Fibroblast of the aortic adventitia (primary cell): ENCODE measurements around the gene GATAD1. TPM values are rescaled to one million over a fixed set of nuclear protein-coding genes. Genes with fewer than 3 reads are reported as not detected.
"Not testable (repeated sequence)": the region's sequence is repeated elsewhere in the genome, so short reads cannot be mapped to it uniquely, and the experiment has no call there.

ENCODE experiments used
- DNase-seq: peaks from one replicate; pipeline ENCODE4 v3.0.0-alpha.2; 2010; ENCODE audit warnings: low read depth
- H3K4me3 ChIP-seq: 2 replicates; pipeline ENCODE4 v1.5.1; 2011; ENCODE audit warnings: low read depth, mild to moderate bottlenecking, control low read depth, low read length, moderate library complexity
- CTCF ChIP-seq: IDR thresholded peaks from 2 replicates; pipeline ENCODE4 v1.5.1; 2011; ENCODE audit warnings: mild to moderate bottlenecking, low read length, control low read depth, inconsistent platforms; ENCODE audit not compliant: insufficient read depth
- total RNA-seq: library from RNA; depleted of rRNA; stranded (reverse); fragments of >200 nt; gene quantifications from 2 replicates; pipeline ENCODE4 v1.2.3, GENCODE V29; 2012; ENCODE audit warnings: low replicate concordance

GATAD1 gene
- total RNA-seq, 1 donor: 25.7 TPM

GRCh38 chr7:92466682-92467081 lies 19.4 kb downstream of the GATAD1 start:
- no peak for TF ChIP-seq CTCF
- DNase-seq: no peak
- no peak overlapping the region for H3K4me3 ChIP-seq

- DNase-seq, H3K4me3 ChIP-seq: not testable (repeated sequence)
Observed at GRCh38 chr7:92468589-92468988, 21.3 kb downstream of the GATAD1 start.

- not testable (repeated sequence) for H3K4me3 ChIP-seq, DNase-seq
Observed at GRCh38 chr7:92473989-92474388, 26.7 kb downstream of the GATAD1 start.

GRCh38 chr7:92475261-92475770 lies 28.0 kb downstream of the GATAD1 start:
- not testable (repeated sequence) for H3K4me3 ChIP-seq, DNase-seq

GRCh38 chr7:92475851-92476590 lies 28.7 kb downstream of the GATAD1 start:
- H3K4me3 ChIP-seq, DNase-seq: not testable (repeated sequence)

GRCh38 chr7:92477681-92478080 lies 30.4 kb downstream of the GATAD1 start, which contains the start of gene ERVW-1:
Gene ERVW-1, minus strand, starts transcription at chr7:92477946. Its CDS starts 7,565 bp downstream, at chr7:92470381.
- not testable (repeated sequence) for H3K4me3 ChIP-seq, DNase-seq

GRCh38 chr7:92478095-92478494 lies 30.8 kb downstream of the GATAD1 start:
- no peak overlapping the region for H3K4me3 ChIP-seq
- TF ChIP-seq CTCF: no peak
- no peak for DNase-seq

- DNase-seq: no peak
- H3K4me3 ChIP-seq: no peak overlapping the region
- TF ChIP-seq CTCF: no peak
Observed at GRCh38 chr7:92478711-92479110, 31.4 kb downstream of the GATAD1 start.

- DNase-seq, H3K4me3 ChIP-seq: not testable (repeated sequence)
Observed at GRCh38 chr7:92479146-92479545, 31.9 kb downstream of the GATAD1 start.

- H3K4me3 ChIP-seq, DNase-seq: not testable (repeated sequence)
Observed at GRCh38 chr7:92483624-92484023, 36.3 kb downstream of the GATAD1 start.

GRCh38 chr7:92484226-92484625 lies 36.9 kb downstream of the GATAD1 start:
- not testable (repeated sequence) for H3K4me3 ChIP-seq, DNase-seq
